ENCODE data around the gene DPY19L1.
A peak's percentile ranks its signal among the peaks of the same experiment; 100 is the strongest.
"Not testable (repeated sequence)": the region's sequence is repeated elsewhere in the genome, so short reads cannot be mapped to it uniquely, and the experiment has no call there.

The DPY19L1 gene

GRCh38 chr7:35047912-35048305 is 10.6 kb upstream of the DPY19L1 start:
- H3K9me3 ChIP-seq; H3K4me3 ChIP-seq; intact Hi-C loops (cut with DNase I; ENCODE audit: low total_unique reads); H3K27ac ChIP-seq; DNase-seq; H3K4me1 ChIP-seq; H3K27me3 ChIP-seq; H3K36me3 ChIP-seq: not testable (repeated sequence)

- H3K4me3 ChIP-seq; H3K9me3 ChIP-seq; H3K36me3 ChIP-seq; DNase-seq; intact Hi-C loops (cut with DNase I; ENCODE audit: low total_unique reads); H3K4me1 ChIP-seq; H3K27me3 ChIP-seq; H3K27ac ChIP-seq: not testable (repeated sequence)
Observed at GRCh38 chr7:35047263-35047911, 10.1 kb upstream of the DPY19L1 start.

- H3K4me1 ChIP-seq; H3K27ac ChIP-seq; intact Hi-C loops (cut with DNase I; ENCODE audit: low total_unique reads); DNase-seq; H3K4me3 ChIP-seq; H3K36me3 ChIP-seq; H3K27me3 ChIP-seq; H3K9me3 ChIP-seq: not testable (repeated sequence)
Observed at GRCh38 chr7:35043301-35043700, 6.0 kb upstream of the DPY19L1 start.

GRCh38 chr7:35040906-35041305 is 3.6 kb upstream of the DPY19L1 start:
- H3K9me3 ChIP-seq: no peaks in the 10 kb centered on the region
- intact Hi-C loops (cut with DNase I; ENCODE audit: low total_unique reads): no loop called here
- H3K27ac ChIP-seq: no peak overlapping the region

GRCh38 chr7:35039343-35039742 is 2.1 kb upstream of the DPY19L1 start:
- Histone ChIP-seq H3K9me3 (no peaks in the 10 kb centered on the region), H3K27ac (no peak overlapping the region), H3K36me3 (no peaks in the 10 kb centered on the region), H3K4me3 (no peak overlapping the region), H3K27me3 (no peaks in the 10 kb centered on the region), H3K4me1 (peaks cover 0 to 12% (median 9%) of the 10 kb centered on the region in 4 donors)
- intact Hi-C loops (cut with DNase I; ENCODE audit: low total_unique reads): no loop called here
- TF ChIP-seq CTCF (IDR thresholded peaks at IDR 0.05): no peak
- DNase-seq: no peak

More at GRCh38 chr7:35040906-35041305, 3.6 kb upstream of the DPY19L1 start:
- Histone ChIP-seq H3K4me3 (no peak overlapping the region), H3K4me1 (peaks cover 0 to 6% (median 4%) of the 10 kb centered on the region in 4 donors), H3K36me3 (no peaks in the 10 kb centered on the region), H3K27me3 (no peaks in the 10 kb centered on the region)
- DNase-seq: no peak
- no peak for TF ChIP-seq CTCF (IDR thresholded peaks at IDR 0.05)

GRCh38 chr7:35038354-35038753 is 1.1 kb upstream of the DPY19L1 start:
- H3K27me3 ChIP-seq: no peaks in the 10 kb centered on the region
- H3K4me3 ChIP-seq: peak overlapping the region; percentile 59 to 71
- intact Hi-C loops (cut with DNase I; ENCODE audit: low total_unique reads): no loop called here
- DNase-seq: no peak
- no peaks in the 10 kb centered on the region for H3K36me3 ChIP-seq
- H3K27ac ChIP-seq: peak overlapping the region; percentile 79 to 81
- TF ChIP-seq CTCF (IDR thresholded peaks at IDR 0.05): no peak
- no peaks in the 10 kb centered on the region for H3K9me3 ChIP-seq
- peaks cover 0 to 12% (median 9%) of the 10 kb centered on the region in 4 donors for H3K4me1 ChIP-seq

DNA sequence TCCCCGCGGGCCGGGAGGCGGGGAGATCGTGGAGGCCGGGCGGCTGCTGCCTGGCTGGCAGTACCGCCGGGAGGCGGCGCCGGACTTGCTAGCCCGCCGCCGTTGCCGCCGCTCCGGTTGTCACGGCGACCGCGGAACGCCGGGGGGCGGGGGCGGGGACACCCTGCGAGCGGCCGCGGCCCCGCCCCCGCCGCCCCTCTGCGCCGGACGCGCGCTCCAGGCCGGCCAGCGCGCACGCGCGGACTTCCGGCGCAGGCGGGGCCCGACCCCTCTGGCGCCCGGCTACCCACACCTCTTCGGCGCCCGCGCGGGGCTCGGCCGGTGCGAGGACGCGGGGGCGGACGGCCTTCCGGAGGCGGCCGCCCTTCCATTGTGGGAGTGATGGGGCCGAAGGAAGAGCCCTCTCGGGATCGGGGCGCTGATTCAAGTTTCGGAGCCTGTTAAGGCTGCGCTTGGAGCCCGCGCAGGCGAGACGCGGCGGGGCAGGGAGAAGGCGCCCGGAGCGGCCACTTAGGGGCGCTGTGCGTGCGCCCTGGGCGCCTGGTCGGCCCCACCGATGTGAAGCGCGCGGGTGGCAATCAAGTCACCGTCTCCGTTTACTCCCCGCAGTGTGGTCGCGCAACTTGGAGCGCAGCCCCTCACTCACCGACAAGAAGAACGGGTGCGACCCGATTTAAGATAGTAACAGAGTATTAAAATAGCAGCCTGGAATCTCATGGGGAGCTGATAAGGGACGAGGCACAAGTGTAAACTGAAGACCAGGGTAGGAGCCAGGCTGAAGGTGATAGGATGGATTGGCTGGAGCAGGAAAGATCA is 449 bp upstream of the DPY19L1 start:
- intact Hi-C loops (cut with DNase I; ENCODE audit: low total_unique reads): no loop called here
- H3K36me3 ChIP-seq: no peaks in the 10 kb centered on the region
- peak; percentile 93 to 97 for DNase-seq
- H3K27ac ChIP-seq: peak overlapping the region; percentile 79 to 84
- H3K27me3 ChIP-seq: no peaks in the 10 kb centered on the region
- H3K4me3 ChIP-seq: peak overlapping the region; percentile 59 to 71
- no peaks in the 10 kb centered on the region for H3K9me3 ChIP-seq
- H3K4me1 ChIP-seq: peaks cover 0 to 12% (median 9%) of the 10 kb centered on the region in 4 donors
- peak; percentile 76 to 86 for TF ChIP-seq CTCF (IDR thresholded peaks at IDR 0.05)

Data from tibial artery (tissue), 4 donors.